ENCODE results near the gene ZNF177. TPM values are rescaled to one million over a fixed set of nuclear protein-coding genes. Genes with fewer than 3 reads are reported as not detected.
"Not testable (repeated sequence)": the region's sequence is repeated elsewhere in the genome, so short reads cannot be mapped to it uniquely, and the experiment has no call there.

Gene ZNF177
- total and polyA plus RNA-seq, 2 donors (not counting 1 experiment from before 2014, with no cell fraction given): 2.5 to 2.8 TPM

- DNase-seq: peak; percentile 11
- CTCF ChIA-PET: no interaction called here
- H3K79me2 ChIP-seq (ENCODE audit: control insufficient read depth, insufficient read depth, low read length): peaks cover 15% of the 10 kb centered on the region
- no peak overlapping the region for H3K4me3 ChIP-seq (ENCODE audit: control extremely low read depth in 1 of 5, extremely low read depth in 1 of 5, insufficient read depth in 1 of 5, low read depth in 2 of 5, low read length in 4 of 5)
- Mint-ChIP-seq H3K9me3 (ENCODE audit: insufficient read depth) (peaks cover 10% of the 10 kb centered on the region), H3K27ac (no peak overlapping the region), H3K27me3 (no peaks in the 10 kb centered on the region), H3K4me1 (peaks cover 23% of the 10 kb centered on the region), H3K4me3 (no peak overlapping the region)
- POLR2A ChIA-PET: no interaction called here
- no peaks in the 10 kb centered on the region for H4K20me1 ChIP-seq (ENCODE audit: control insufficient read depth, insufficient read depth, low read length, poor library complexity, severe bottlenecking)
- peaks cover 0 to 41% (median 20%) of the 10 kb centered on the region in 3 donors for H3K9me3 ChIP-seq (ENCODE audit: control extremely low read depth in 1 of 3, control insufficient read depth in 2 of 3, insufficient read depth in 1 of 3, low read length in 2 of 3)
- no peak overlapping the region for H2AFZ ChIP-seq (ENCODE audit: insufficient read depth, low read depth, low read length, poor library complexity, severe bottlenecking)
- H3K4me1 ChIP-seq (ENCODE audit: control insufficient read depth in 2 of 2, insufficient read depth in 2 of 2, low read length in 2 of 2): peaks cover 11 to 17% of the 10 kb centered on the region in 2 donors
- no peak overlapping the region for H3K9ac ChIP-seq (ENCODE audit: low read length)
- WGBS (ENCODE audit: insufficient coverage): 95% methylated on average over 13 of the region's 23 CpGs
- H3K36me3 ChIP-seq (replicated peaks in 1 of 2; ENCODE audit: control extremely low read depth in 1 of 2, control insufficient read depth in 1 of 2, extremely low read depth in 1 of 2, insufficient read depth in 2 of 2, low read length in 1 of 2): no peaks in the 10 kb centered on the region
- intact Hi-C loops (cut with micrococcal nuclease): loop anchor here (5.0 kb wide), 1 partner anchor 216 kb away; the partner anchor contains the start of gene ZNF426
- H3K27ac ChIP-seq (ENCODE audit: low read length in 2 of 2): no peak overlapping the region
- no peak for ATAC-seq (ENCODE audit: low read depth)
- H3K27me3 ChIP-seq (replicated peaks in 1 of 4; ENCODE audit: control extremely low read depth in 1 of 4, control insufficient read depth in 3 of 4, insufficient read depth in 4 of 4, low read length in 3 of 4): peaks cover 0 to 6% (median 0%) of the 10 kb centered on the region in 4 experiments
- TF ChIP-seq EZH2 (IDR thresholded peaks at IDR 0.05; ENCODE audit: borderline replicate concordance, insufficient read depth, low read depth, low read length, poor library complexity, severe bottlenecking) (no peak), CTCF (IDR thresholded peaks at IDR 0.05) (no peak)
- no peak overlapping the region for H3K4me2 ChIP-seq (replicated peaks; ENCODE audit: low read depth, low read length, poor library complexity, severe bottlenecking)
Measured at GRCh38 chr19:9321338-9321737, 41.5 kb upstream of the ZNF177 start.

GRCh38 chr19:9321756-9322155 lies 41.1 kb upstream of the ZNF177 start:
- H3K4me2 ChIP-seq (replicated peaks; ENCODE audit: low read depth, low read length, poor library complexity, severe bottlenecking); H3K27me3 Mint-ChIP-seq; H3K27me3 ChIP-seq (replicated peaks in 1 of 4; ENCODE audit: control extremely low read depth in 1 of 4, control insufficient read depth in 3 of 4, insufficient read depth in 4 of 4, low read length in 3 of 4); H3K27ac ChIP-seq (ENCODE audit: low read length in 2 of 2); H3K4me3 ChIP-seq (ENCODE audit: control extremely low read depth in 1 of 5, extremely low read depth in 1 of 5, insufficient read depth in 1 of 5, low read depth in 2 of 5, low read length in 4 of 5); H3K9ac ChIP-seq (ENCODE audit: low read length); H2AFZ ChIP-seq (ENCODE audit: insufficient read depth, low read depth, low read length, poor library complexity, severe bottlenecking); DNase-seq; H3K36me3 ChIP-seq (replicated peaks in 1 of 2; ENCODE audit: control extremely low read depth in 1 of 2, control insufficient read depth in 1 of 2, extremely low read depth in 1 of 2, insufficient read depth in 2 of 2, low read length in 1 of 2); CTCF ChIA-PET; ATAC-seq (ENCODE audit: low read depth); H3K27ac Mint-ChIP-seq; POLR2A ChIA-PET; H3K4me3 Mint-ChIP-seq; H4K20me1 ChIP-seq (ENCODE audit: control insufficient read depth, insufficient read depth, low read length, poor library complexity, severe bottlenecking): not testable (repeated sequence)
- intact Hi-C loops (cut with micrococcal nuclease): loop anchor here (5.0 kb wide), 1 partner anchor 216 kb away; the partner anchor contains the start of gene ZNF426
- peaks cover 15% of the 10 kb centered on the region for H3K79me2 ChIP-seq (ENCODE audit: control insufficient read depth, insufficient read depth, low read length)
- H3K9me3 Mint-ChIP-seq (ENCODE audit: insufficient read depth): peaks cover 11% of the 10 kb centered on the region
- peaks cover 24% of the 10 kb centered on the region for H3K4me1 Mint-ChIP-seq
- H3K4me1 ChIP-seq (ENCODE audit: control insufficient read depth in 2 of 2, insufficient read depth in 2 of 2, low read length in 2 of 2): peaks cover 11 to 17% of the 10 kb centered on the region in 2 donors
- H3K9me3 ChIP-seq (ENCODE audit: control extremely low read depth in 1 of 3, control insufficient read depth in 2 of 3, insufficient read depth in 1 of 3, low read length in 2 of 3): peaks cover 0 to 42% (median 20%) of the 10 kb centered on the region in 3 donors
- WGBS (ENCODE audit: insufficient coverage): no CpG with 5 or more reads among the region's 14 CpGs

- H3K9ac ChIP-seq (ENCODE audit: low read length); ATAC-seq (ENCODE audit: low read depth); H4K20me1 ChIP-seq (ENCODE audit: control insufficient read depth, insufficient read depth, low read length, poor library complexity, severe bottlenecking); DNase-seq; POLR2A ChIA-PET; H3K27me3 Mint-ChIP-seq; H3K4me3 ChIP-seq (ENCODE audit: control extremely low read depth in 1 of 5, extremely low read depth in 1 of 5, insufficient read depth in 1 of 5, low read depth in 2 of 5, low read length in 4 of 5); H3K27me3 ChIP-seq (replicated peaks in 1 of 4; ENCODE audit: control extremely low read depth in 1 of 4, control insufficient read depth in 3 of 4, insufficient read depth in 4 of 4, low read length in 3 of 4); H3K27ac Mint-ChIP-seq; H3K4me2 ChIP-seq (replicated peaks; ENCODE audit: low read depth, low read length, poor library complexity, severe bottlenecking); H3K36me3 ChIP-seq (replicated peaks in 1 of 2; ENCODE audit: control extremely low read depth in 1 of 2, control insufficient read depth in 1 of 2, extremely low read depth in 1 of 2, insufficient read depth in 2 of 2, low read length in 1 of 2); H2AFZ ChIP-seq (ENCODE audit: insufficient read depth, low read depth, low read length, poor library complexity, severe bottlenecking); H3K27ac ChIP-seq (ENCODE audit: low read length in 2 of 2): not testable (repeated sequence)
- CTCF ChIA-PET: interaction anchor here (2.1 kb wide), 1 partner anchor 11 kb away, joined by 13 read pairs; no protein-coding TSS in a partner anchor
- Mint-ChIP-seq H3K9me3 (ENCODE audit: insufficient read depth) (peaks cover 11% of the 10 kb centered on the region), H3K4me3 (peak overlapping the region; percentile 49), H3K4me1 (peaks cover 24% of the 10 kb centered on the region)
- H3K4me1 ChIP-seq (ENCODE audit: control insufficient read depth in 2 of 2, insufficient read depth in 2 of 2, low read length in 2 of 2): peaks cover 11 to 17% of the 10 kb centered on the region in 2 donors
- 95% methylated on average over 9 of the region's 10 CpGs for WGBS (ENCODE audit: insufficient coverage)
- H3K79me2 ChIP-seq (ENCODE audit: control insufficient read depth, insufficient read depth, low read length): peaks cover 19% of the 10 kb centered on the region
- intact Hi-C loops (cut with micrococcal nuclease): loop anchor here (5.0 kb wide), 1 partner anchor 215 kb away; the partner anchor contains the start of gene ZNF426
- H3K9me3 ChIP-seq (ENCODE audit: control extremely low read depth in 1 of 3, control insufficient read depth in 2 of 3, insufficient read depth in 1 of 3, low read length in 2 of 3): peaks cover 1 to 46% (median 22%) of the 10 kb centered on the region in 3 donors
Measured at GRCh38 chr19:9322201-9322600, 40.6 kb upstream of the ZNF177 start.
